GM10847 (cell line): ENCODE results near the gene MYL7.

ENCODE experiments used
- POLR2A ChIP-seq: IDR thresholded peaks from 2 replicates; pipeline ENCODE4 v1.6.1; 2011; ENCODE audit not compliant: insufficient read length; ENCODE audit errors: extremely low read depth

MYL7 gene

DNA sequence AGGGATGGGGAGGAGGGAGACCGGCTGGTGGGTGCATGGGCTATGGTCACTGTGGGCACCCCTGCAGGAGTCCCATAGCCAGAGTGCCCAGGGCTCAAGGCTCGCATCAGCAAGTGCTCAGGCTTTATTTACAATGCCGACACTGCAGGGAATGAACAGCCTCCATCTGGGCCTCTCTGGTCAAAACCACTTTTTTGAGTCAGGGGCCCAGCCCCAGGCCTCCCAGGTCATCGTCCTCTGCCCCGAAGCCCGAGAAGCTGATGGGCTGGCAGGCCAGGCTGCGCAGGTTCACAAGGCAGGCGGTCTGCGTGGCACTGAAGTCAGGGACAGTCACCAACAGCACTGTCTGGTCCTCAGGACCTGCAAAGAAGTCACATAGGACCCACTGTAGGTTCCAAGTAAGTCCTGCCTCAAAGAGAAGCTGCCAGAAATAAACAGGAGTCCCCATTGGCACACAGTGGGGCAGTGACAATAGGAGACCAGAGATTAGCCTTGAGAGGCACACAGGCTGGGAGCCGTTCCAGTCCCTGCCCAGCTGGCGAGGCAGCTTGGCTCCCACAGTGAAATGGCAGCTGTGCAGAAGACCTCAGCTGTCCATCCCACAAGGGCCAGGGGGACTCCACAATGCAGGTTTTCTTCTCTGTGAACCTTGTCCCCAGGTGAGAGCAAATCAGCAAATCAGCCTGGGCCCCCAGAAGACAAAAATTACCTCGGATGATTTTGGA, 26.4 kb downstream of the MYL7 start:
- no peak for TF ChIP-seq POLR2A

DNA sequence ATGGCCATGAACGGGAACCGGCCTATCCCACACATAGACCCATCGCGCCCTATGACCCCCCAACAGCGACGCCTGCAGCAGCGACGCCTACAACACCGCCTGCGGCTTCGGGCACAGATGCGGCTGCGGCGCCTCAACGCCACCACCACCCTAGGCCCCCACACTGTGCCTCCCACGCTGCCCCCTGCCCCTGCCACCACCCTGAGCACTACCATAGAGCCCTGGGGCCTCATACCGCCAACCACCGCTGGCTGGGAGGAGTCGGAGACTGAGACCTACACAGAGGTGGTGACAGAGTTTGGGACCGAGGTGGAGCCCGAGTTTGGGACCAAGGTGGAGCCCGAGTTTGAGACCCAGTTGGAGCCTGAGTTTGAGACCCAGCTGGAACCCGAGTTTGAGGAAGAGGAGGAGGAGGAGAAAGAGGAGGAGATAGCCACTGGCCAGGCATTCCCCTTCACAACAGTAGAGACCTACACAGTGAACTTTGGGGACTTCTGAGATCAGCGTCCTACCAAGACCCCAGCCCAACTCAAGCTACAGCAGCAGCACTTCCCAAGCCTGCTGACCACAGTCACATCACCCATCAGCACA, 27.3 kb downstream of the MYL7 start:
- no peak for TF ChIP-seq POLR2A

DNA sequence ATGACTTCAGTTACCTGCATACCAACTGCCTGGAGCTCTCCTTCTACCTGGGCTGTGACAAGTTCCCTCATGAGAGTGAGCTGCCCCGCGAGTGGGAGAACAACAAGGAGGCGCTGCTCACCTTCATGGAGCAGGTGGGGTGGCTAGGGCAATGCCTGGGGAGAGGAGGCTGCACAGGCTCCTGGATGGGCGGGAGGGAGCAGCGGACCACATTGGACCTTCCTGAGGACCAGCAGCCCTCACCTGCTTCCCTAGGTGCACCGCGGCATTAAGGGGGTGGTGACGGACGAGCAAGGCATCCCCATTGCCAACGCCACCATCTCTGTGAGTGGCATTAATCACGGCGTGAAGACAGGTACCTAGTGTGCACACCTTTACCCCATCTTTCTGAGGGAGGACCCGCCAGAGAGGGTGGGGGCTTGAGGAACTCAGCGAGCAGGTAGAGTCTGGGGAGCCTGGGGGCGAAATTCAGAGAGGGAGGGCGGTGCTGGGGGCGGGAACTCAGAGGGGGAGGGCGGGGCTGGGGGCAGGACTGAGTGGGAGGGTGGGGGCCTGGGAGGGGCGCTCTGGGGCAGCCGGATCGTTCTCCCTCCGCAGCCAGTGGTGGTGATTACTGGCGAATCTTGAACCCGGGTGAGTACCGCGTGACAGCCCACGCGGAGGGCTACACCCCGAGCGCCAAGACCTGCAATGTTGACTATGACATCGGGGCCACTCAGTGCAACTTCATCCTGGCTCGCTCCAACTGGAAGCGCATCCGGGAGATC, 28.0 kb downstream of the MYL7 start:
- no peak for TF ChIP-seq POLR2A

DNA sequence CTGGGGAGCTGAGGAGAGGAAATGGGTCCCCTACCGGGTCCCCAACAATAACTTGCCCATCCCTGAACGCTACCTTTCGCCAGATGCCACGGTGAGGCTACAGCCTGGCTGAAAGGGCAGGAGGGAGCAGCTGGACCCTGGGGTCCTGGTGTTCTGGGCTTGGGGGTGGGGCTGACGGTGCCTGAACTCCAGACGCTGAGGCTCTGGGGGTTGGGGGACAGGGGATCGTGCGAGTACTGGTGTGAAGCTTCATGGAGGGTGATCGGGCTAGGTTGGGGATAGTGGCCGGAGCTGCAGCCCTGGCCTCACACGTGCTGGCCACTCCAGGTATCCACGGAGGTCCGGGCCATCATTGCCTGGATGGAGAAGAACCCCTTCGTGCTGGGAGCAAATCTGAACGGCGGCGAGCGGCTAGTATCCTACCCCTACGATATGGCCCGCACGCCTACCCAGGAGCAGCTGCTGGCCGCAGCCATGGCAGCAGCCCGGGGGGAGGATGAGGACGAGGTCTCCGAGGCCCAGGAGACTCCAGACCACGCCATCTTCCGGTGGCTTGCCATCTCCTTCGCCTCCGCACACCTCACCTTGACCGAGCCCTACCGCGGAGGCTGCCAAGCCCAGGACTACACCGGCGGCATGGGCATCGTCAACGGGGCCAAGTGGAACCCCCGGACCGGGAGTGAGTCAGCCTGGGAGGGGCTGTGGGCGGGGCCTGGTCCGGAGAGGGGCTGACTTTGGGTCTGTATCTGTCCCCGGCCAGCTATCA, 28.7 kb downstream of the MYL7 start:
- no peak for TF ChIP-seq POLR2A

DNA sequence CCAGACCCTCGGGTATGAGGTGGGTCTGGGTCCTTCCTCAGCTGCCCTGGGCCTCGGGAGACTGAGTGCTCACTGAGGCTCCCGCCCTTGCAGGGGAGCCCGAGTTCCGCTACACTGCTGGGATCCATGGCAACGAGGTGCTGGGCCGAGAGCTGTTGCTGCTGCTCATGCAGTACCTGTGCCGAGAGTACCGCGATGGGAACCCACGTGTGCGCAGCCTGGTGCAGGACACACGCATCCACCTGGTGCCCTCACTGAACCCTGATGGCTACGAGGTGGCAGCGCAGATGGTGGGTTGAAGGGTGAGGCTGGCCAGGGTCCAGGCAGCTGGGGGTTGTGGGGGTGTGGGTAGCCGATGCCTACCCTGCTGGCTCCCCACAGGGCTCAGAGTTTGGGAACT, 29.4 kb downstream of the MYL7 start:
- TF ChIP-seq POLR2A: no peak

DNA sequence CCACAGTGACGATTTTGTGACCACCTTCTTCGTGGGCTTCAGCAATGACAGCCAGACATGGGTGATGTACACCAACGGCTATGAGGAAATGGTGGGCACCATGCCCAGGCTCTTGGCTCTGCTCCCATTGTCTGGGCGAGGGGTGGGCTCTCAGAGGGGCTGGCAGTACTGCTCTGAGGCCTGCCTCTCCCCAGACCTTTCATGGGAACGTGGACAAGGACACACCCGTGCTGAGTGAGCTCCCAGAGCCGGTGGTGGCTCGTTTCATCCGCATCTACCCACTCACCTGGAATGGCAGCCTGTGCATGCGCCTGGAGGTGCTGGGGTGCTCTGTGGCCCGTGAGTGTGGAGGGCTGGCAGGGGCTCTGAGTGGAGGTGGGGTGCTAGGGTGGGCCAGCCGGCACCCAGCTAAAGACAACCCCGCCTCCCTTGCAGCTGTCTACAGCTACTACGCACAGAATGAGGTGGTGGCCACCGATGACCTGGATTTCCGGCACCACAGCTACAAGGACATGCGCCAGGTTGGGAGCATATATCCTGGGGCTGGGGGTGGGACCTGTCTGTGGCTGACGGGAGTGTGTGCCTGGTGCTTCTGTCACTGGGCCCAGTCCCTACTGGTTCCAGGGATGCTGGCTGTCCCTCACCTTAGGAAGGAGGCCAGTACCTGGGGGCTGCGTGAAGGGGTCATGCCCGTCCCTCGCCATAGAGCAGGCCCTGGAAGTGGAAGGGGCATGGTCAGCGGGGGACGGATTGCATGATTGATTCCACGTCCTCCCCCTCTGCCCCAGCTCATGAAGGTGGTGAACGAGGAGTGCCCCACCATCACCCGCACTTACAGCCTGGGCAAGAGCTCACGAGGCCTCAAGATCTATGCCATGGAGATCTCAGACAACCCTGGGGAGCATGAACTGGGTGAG, 30.2 kb downstream of the MYL7 start:
- no peak for TF ChIP-seq POLR2A

DNA sequence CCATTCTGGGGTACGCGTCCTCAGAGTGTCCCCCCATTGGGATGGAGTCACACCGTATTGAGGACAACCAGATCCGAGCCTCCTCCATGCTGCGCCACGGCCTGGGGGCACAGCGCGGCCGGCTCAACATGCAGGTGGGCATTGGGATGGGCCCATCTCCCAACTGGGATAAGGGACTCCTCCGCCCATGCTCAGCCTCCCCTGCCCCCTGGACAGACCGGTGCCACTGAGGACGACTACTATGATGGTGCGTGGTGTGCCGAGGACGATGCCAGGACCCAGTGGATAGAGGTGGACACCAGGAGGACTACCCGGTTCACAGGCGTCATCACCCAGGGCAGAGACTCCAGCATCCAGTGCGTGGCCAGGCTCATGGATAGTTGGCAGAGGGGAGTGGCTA, 31.1 kb downstream of the MYL7 start:
- TF ChIP-seq POLR2A: no peak

DNA sequence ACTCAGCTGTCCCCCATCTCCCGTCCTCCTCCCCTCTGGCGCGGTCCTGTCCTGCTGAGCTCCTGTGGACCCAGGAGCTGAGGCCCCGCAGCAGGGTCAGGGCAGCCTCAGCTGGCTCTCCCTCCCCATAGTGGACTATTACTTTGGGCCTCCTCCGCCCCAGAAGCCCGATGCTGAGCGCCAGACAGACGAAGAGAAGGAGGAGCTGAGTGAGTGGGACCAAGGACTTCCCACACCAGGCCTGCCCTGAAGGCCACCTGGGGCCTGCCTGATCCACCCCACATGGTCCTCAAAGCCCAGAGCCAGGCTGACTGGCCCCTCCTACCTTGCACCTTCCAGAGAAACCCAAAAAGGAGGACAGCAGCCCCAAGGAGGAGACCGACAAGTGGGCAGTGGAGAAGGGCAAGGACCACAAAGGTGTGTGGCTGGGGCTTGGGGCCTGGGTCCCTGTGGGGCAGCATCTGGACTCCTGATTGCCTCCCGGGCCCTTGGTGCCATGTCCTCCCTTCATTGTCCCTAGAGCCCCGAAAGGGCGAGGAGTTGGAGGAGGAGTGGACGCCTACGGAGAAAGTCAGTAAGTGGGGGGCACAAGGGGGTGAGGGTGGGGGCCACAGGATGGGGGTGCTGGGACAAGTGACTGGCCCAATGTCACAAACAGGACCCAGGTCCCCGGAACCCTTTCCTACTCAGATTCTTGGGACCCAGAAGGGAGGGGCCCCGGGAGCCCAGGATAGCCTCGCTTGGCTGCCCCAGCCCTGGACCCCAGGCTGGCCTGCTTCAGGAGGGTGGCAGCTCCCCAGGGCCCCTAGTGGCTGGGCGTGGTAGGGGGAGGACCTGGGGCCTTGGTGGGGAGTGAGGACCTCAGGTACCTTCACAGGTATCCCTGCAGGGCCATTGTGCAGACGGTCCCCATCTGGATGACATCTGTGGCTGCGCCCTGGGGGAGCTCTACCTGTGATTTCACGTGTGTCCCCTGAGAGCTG, 32.1 kb downstream of the MYL7 start:
- TF ChIP-seq POLR2A: no peak

DNA sequence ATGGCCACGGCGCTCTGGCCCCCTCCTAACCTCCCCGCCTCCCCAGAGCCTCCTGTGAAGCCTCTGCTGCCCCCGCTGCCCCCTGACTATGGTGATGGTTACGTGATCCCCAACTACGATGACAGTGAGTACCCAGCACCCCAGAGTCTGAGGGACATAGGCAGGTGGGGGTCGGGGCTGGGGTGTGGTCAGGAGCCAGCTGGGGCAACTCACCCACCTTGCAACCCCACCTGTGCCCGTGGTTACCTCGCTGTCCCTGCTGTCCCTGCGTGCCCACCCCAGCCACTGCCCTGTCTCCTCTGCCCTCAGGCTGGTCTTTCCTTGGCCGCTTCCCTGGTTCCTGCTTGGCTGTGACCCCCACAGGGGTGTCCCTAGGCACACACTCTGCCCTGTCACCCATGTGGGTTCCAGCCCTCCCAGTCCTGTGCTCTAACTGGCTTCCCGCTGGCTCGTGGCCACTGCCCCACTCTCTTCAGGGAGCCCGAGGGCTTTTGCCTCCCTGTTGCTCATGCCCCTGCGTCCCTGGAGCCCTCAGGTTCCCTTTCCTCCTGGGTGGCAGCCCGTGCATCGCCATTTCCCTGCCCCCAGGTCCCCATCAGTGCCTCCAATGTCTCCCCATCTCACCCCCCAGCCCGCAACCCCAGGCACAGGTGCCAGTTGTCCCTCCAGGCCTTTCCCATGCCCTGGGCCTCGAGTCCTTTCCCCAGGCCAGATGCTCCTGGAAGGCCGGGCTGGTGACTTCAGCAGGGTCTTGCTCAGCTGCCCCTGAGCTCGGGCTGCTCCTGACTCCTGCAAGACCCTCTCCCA, 33.0 kb downstream of the MYL7 start:
- no peak for TF ChIP-seq POLR2A

DNA sequence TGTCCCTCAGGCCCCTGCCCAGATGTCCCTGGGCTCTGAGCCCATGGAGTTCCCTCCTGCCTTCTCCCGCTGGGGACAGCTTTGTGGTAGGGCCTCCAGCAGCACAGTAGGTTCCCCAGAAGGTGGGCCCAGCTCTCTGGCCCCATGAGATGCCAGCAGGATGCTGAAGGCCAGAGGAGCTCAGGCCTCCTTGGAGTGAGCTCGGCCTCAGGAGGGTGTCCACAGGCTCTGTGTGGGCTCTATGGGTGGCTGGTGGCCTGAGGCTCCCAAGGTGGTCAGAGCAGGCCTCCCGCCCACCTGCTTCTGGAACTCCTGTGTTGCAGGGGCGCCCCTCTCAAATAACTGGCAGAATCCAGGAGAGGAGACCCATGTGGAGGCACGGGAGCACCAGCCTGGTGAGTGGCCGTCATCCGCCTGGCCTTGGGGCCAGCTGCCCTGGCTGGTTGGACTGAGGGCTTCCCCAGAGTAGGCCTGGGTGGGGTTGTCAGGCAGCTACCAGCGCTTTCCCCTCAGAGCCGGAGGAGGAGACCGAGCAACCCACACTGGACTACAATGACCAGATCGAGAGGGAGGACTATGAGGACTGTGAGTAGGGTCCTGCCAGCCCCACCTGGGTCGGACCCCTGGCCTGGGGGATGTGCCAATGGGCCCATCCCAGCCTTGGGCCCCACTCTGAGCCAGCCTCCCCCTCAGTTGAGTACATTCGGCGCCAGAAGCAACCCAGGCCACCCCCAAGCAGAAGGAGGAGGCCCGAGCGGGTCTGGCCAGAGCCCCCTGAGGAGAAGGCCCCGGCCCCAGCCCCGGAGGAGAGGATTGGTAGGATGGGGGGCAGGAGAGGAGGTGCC, 33.8 kb downstream of the MYL7 start:
- TF ChIP-seq POLR2A: no peak

DNA sequence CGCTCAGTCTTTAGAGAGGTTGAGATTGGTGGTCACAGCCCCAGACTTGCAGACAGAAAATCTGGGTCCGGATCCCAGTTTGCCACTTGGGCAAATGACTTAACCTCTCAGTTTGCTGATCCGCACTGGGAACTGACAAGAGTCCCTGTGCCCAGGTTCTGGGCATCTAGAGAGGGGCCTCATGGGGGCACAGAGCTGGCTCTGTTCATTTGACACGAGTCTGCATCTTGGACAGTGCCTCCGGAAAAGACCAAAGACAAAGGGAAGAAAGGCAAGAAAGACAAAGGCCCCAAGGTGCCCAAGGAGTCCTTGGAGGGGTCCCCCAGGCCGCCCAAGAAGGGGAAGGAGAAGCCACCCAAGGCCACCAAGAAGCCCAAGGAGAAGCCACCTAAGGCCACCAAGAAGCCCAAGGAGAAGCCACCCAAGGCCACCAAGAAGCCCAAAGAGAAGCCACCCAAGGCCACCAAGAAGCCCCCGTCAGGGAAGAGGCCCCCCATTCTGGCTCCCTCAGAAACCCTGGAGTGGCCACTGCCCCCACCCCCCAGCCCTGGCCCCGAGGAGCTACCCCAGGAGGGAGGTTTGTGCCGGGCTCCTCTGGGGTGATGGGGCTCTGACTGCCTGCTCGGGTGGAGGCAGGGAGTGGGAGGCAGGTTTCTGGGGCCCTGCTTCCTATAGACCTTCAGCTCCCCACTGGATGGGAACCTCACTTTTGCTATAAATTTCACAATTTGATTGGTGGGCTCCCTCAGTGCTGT, 34.6 kb downstream of the MYL7 start:
- TF ChIP-seq POLR2A: no peak
